ENCODE results near the gene MSL2.

The MSL2 gene

DNA sequence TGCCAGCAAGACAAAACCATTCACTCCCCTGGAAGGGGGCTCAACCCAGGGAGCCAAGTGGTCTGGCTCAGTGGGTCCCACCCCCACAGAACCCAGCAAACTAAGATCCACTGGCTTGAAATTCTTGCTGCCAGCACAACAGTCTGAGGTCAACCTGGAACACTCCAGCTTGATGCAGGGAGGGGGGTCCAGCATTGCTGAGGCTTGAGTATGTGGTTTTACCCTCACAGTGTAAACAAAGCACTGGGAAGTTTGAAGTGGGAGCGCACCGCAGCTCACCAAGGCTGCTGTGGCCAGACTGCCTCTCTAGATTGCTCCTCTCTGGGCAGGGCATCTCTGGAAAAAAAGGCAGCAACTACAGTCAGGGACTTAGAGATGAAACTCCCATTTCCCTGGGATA, 81.7 kb downstream of the MSL2 start:
- Mint-ChIP-seq H3K9me3 (no peaks in the 10 kb centered on the region), H3K4me3 (no peak overlapping the region), H3K4me1 (ENCODE audit: low read depth) (peaks cover 7% of the 10 kb centered on the region), H3K27me3 (ENCODE audit: low read depth) (peaks cover 52% of the 10 kb centered on the region), H3K36me3 (ENCODE audit: low read depth) (no peaks in the 10 kb centered on the region), H3K27ac (no peak overlapping the region)
- no peak for DNase-seq (ENCODE audit: low spot score)

DNA sequence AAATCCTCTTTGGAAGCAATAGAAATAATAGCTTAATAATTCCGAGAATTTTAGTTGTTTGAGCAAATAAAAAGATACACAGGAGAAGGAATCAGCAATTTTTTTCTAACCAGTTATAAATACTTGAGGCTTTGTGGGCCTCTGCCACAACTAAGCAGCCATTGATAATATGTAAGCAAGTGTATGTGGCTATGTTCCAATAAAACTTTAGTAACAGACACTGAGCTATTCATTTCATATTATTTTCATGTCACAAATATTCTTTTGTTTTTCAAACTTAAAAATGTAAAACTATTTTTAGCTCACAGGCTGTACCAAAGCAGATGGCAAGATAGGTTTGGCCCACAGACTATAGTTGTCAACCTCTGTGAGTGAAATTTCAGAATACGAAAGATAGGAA, 85.7 kb downstream of the MSL2 start:
- Mint-ChIP-seq H3K27ac (no peak overlapping the region), H3K36me3 (ENCODE audit: low read depth) (no peaks in the 10 kb centered on the region), H3K4me1 (ENCODE audit: low read depth) (peaks cover 14% of the 10 kb centered on the region), H3K4me3 (no peak overlapping the region), H3K9me3 (no peaks in the 10 kb centered on the region), H3K27me3 (ENCODE audit: low read depth) (peaks cover 44% of the 10 kb centered on the region)
- DNase-seq (ENCODE audit: low spot score), result no peak

DNA sequence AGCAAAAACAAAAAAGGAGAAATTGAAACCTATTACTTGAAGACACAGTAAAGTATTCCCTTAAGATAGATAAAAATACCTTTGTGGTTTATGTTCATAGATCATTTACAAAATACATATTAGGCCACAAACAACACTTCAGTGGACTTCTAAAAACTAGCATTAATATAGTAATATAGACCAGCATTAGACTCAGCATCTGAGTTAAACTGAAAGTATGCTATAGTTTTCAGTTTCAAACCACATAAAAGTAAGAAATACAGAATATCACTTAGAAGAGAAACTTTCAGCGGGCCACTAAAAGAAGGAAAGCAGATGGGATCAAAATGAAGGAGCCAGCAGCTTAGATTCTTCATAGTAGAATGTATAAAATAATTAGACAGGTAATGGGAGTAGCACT, 86.6 kb downstream of the MSL2 start:
- no peak overlapping the region for H3K4me3 Mint-ChIP-seq
- DNase-seq (ENCODE audit: low spot score), result no peak
- peaks cover 18% of the 10 kb centered on the region for H3K4me1 Mint-ChIP-seq (ENCODE audit: low read depth)
- no peak overlapping the region for H3K27ac Mint-ChIP-seq
- no peaks in the 10 kb centered on the region for H3K9me3 Mint-ChIP-seq
- peaks cover 40% of the 10 kb centered on the region for H3K27me3 Mint-ChIP-seq (ENCODE audit: low read depth)
- H3K36me3 Mint-ChIP-seq (ENCODE audit: low read depth), result no peaks in the 10 kb centered on the region

DNA sequence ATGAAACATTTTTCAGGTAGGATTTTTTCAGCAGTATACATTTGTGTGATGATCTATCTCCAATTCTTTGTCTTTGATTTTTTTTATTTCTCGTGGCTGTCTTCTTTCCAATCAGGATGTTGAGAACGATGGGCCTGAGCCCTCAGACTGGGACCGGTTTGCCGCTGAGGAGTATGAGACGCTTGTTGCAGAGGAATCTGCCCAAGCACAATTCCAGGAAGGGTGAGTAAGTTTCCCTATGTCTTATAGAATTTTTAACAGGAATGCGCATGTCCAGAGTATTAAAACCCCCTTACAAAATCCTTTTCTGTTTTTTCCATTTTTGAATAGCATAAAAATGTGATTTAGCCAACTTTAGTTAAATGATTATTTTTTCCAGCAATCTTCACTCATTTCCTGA, 90.0 kb downstream of the MSL2 start:
- DNase-seq (ENCODE audit: low spot score), result no peak
- Mint-ChIP-seq H3K4me1 (ENCODE audit: low read depth) (peaks cover 18% of the 10 kb centered on the region), H3K9me3 (no peaks in the 10 kb centered on the region), H3K4me3 (no peak overlapping the region), H3K36me3 (ENCODE audit: low read depth) (no peaks in the 10 kb centered on the region), H3K27ac (no peak overlapping the region), H3K27me3 (ENCODE audit: low read depth) (peaks cover 27% of the 10 kb centered on the region)

DNA sequence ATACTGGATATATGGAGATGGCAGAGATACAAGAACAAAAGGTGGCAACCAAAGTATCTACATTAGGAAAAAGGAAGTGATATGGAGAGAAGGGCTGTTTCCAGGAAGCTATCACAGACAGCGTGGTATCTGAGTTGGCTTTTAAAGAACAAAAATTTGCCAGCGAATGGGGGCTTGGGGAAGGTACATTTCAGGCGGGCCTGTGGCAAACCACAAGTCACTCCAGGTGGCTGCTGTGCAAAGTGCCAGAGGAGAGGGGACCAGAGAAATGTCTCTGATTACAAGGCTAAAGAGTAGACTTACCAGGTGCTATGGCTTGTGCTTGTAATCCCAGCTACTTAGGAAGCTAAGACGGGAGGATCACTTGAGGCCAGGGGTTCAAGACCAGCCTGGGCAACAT, 91.1 kb downstream of the MSL2 start:
- no peaks in the 10 kb centered on the region for H3K9me3 Mint-ChIP-seq
- H3K4me3 Mint-ChIP-seq, result no peak overlapping the region
- H3K27ac Mint-ChIP-seq, result no peak overlapping the region
- DNase-seq (ENCODE audit: low spot score), result no peak
- H3K4me1 Mint-ChIP-seq (ENCODE audit: low read depth), result peaks cover 18% of the 10 kb centered on the region
- H3K36me3 Mint-ChIP-seq (ENCODE audit: low read depth), result no peaks in the 10 kb centered on the region
- peaks cover 21% of the 10 kb centered on the region for H3K27me3 Mint-ChIP-seq (ENCODE audit: low read depth)
